ENCODE data around the gene TBCB. TPM values are rescaled to one million over a fixed set of nuclear protein-coding genes. Genes with fewer than 3 reads are reported as not detected.

TBCB gene
- total and polyA plus RNA-seq, 2 donors (not counting 3 experiments of a cell fraction or from before 2014, with no cell fraction given), result 178 to 363 TPM

DNA sequence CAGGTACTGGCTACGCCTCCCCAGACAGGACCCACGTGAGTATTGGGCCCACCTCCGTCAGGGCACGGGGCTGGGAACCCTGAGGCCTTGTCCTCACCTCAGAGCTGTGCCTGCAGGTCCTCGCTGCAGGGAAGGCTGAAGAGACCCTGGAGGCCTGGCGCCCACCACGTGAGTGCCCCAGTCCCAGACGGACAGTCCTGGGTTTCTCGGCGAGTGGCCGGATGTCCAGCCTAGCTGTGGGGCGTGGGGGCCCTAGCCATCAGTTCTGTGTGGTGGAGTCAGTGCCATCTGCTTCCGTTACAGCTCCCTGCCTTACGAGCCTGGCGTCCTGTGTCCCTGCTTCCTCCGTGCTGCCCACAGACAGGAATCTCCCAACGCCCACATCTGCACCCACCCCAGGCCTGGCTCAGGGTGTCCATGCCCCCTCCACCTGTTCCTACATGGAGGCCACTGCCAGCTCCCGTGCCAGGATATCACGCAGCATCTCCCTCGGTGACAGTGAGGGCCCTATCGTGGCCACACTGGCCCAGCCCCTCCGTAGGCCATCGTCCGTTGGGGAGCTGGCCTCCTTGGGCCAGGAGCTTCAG lies 12.1 kb upstream of the TBCB start:
- dilution Hi-C loops (cut with MboI; ENCODE audit: extremely low pct_ligation_motif_present, low sequenced_read_pairs) (no loop called here), intact Hi-C loops (cut with micrococcal nuclease) (no loop called here)
- TSS peak; percentile 18 for BruUV-seq (replicated peaks)
- ChIA-PET POLR2A (no interaction called here), CTCF (interaction anchor here (1.3 kb wide), 1 partner anchor 24 kb away, joined by 3 read pairs; no protein-coding TSS in a partner anchor)
- DNase-seq (ENCODE audit: low read depth, low spot score) (no peak), FAIRE-seq (no peak)
- Histone ChIP-seq H3K27ac (ENCODE audit: insufficient read depth, low read depth, low read length) (no peak overlapping the region), H3K4me1 (ENCODE audit: control insufficient read depth, extremely low read depth, insufficient read depth, low read length) (no peaks in the 10 kb centered on the region), H3K27me3 (ENCODE audit: control insufficient read depth in 2 of 2, insufficient read depth in 2 of 2, low read length in 2 of 2) (no peaks in the 10 kb centered on the region), H4K20me1 (replicated peaks; ENCODE audit: control insufficient read depth, extremely low read depth, insufficient read depth, low read length) (no peaks in the 10 kb centered on the region), H2AFZ (ENCODE audit: low read depth, low read length) (no peak overlapping the region), H3K4me2 (ENCODE audit: insufficient read depth, low read length) (no peak overlapping the region), H3K9me1 (replicated peaks; ENCODE audit: control insufficient read depth, extremely low read depth, insufficient read depth, low read length) (no peaks in the 10 kb centered on the region), H3K36me3 (ENCODE audit: control insufficient read depth in 2 of 2, extremely low read depth in 1 of 2, insufficient read depth in 2 of 2, low read length in 2 of 2) (peaks cover 3 to 9% of the 10 kb centered on the region in 2 experiments), H3K4me3 (replicated peaks in 1 of 3; ENCODE audit: insufficient read depth in 1 of 3, low read depth in 1 of 3, low read length in 3 of 3) (no peak overlapping the region), H3K9me3 (replicated peaks; ENCODE audit: control insufficient read depth, insufficient read depth, low read length) (no peaks in the 10 kb centered on the region), H3K79me2 (ENCODE audit: control insufficient read depth, insufficient read depth, low read length) (no peaks in the 10 kb centered on the region), H3K9ac (replicated peaks; ENCODE audit: extremely low read depth, insufficient read depth, low read length) (no peak overlapping the region)
- TF ChIP-seq EZH2 (IDR thresholded peaks at IDR 0.05; ENCODE audit: borderline replicate concordance, low read depth, low read length, severe bottlenecking) (no peak), MYC (IDR thresholded peaks at IDR 0.05; ENCODE audit: low read depth, low read length) (no peak), JUN (IDR thresholded peaks at IDR 0.05; ENCODE audit: borderline replicate concordance, insufficient read depth, insufficient read length, low read depth) (no peak), POLR2AphosphoS5 (IDR thresholded peaks at IDR 0.05; ENCODE audit: insufficient read depth, low read depth, low read length) (no peak), FOS (IDR thresholded peaks at IDR 0.05; ENCODE audit: borderline replicate concordance, insufficient read depth, low read length) (no peak), GATA2 (IDR thresholded peaks at IDR 0.05; ENCODE audit: insufficient read depth, insufficient read length, low read depth, low read length) (no peak), POLR2A (IDR thresholded peaks at IDR 0.05; ENCODE audit: low read depth, low read length) (no peak)
- TF ChIP-seq, protein P1, sequence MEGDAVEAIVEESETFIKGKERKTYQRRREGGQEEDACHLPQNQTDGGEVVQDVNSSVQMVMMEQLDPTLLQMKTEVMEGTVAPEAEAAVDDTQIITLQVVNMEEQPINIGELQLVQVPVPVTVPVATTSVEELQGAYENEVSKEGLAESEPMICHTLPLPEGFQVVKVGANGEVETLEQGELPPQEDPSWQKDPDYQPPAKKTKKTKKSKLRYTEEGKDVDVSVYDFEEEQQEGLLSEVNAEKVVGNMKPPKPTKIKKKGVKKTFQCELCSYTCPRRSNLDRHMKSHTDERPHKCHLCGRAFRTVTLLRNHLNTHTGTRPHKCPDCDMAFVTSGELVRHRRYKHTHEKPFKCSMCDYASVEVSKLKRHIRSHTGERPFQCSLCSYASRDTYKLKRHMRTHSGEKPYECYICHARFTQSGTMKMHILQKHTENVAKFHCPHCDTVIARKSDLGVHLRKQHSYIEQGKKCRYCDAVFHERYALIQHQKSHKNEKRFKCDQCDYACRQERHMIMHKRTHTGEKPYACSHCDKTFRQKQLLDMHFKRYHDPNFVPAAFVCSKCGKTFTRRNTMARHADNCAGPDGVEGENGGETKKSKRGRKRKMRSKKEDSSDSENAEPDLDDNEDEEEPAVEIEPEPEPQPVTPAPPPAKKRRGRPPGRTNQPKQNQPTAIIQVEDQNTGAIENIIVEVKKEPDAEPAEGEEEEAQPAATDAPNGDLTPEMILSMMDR (IDR thresholded peaks at IDR 0.05; ENCODE audit: extremely low read depth in 1 of 2, insufficient read depth in 1 of 2, low read depth in 1 of 2, low read length in 2 of 2), result no peak
- TF ChIP-seq, protein P2, sequence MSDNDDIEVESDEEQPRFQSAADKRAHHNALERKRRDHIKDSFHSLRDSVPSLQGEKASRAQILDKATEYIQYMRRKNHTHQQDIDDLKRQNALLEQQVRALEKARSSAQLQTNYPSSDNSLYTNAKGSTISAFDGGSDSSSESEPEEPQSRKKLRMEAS (IDR thresholded peaks at IDR 0.05; ENCODE audit: insufficient read depth, insufficient read length), result no peak

Measured in endothelial cell of umbilical vein (primary cell).